SH-SY5Y (cell line): ENCODE data around the gene PRR5.

ENCODE experiments used
- GATA2 ChIP-seq: IDR thresholded peaks from 2 replicates; pipeline ENCODE4 v1.6.1; 2011; ENCODE audit warnings: mild to moderate bottlenecking, low read depth, low read length
- GATA3 ChIP-seq: IDR thresholded peaks from 2 replicates; pipeline ENCODE4 v1.6.1; 2011; ENCODE audit warnings: low read depth, mild to moderate bottlenecking, low read length, moderate library complexity

- TF ChIP-seq GATA2: no peak
- TF ChIP-seq GATA3: no peak
Measured at GRCh38 chr22:44682556-44683168, 19.3 kb upstream of the PRR5 start.
